Vagina (tissue), 2 donors: Measurements from ENCODE around the gene TRMT61A. TPM values are rescaled to one million over a fixed set of nuclear protein-coding genes. Genes with fewer than 3 reads are reported as not detected.

Source experiments
- DNase-seq, 2 donors: peaks; one replicate each; pipeline ENCODE4 v3.0.0-alpha.2; 2017; ENCODE audit errors: extremely low spot score in 2 of 2
- H3K27ac ChIP-seq: fragments of 200-600 bp; sonication (generic); one replicate; pipeline ENCODE4 v1.5.1; 2019
- H3K27me3 ChIP-seq: fragments of 200-600 bp; sonication (generic); one replicate; pipeline ENCODE4 v1.5.1; 2019
- H3K36me3 ChIP-seq, 2 donors: fragments of 200-600 bp; sonication (generic); one replicate each; pipeline ENCODE4 v1.5.1; 2017 to 2019
- H3K4me1 ChIP-seq: fragments of 200-600 bp; sonication (generic); one replicate; pipeline ENCODE4 v1.5.1; 2019
- H3K4me3 ChIP-seq, 2 donors: fragments of 200-600 bp; sonication (generic); 1 replicate in 1 of 2; 2 replicates in 1 of 2; pipeline ENCODE4 v1.5.1; 2016 to 2019
- H3K9me3 ChIP-seq: fragments of 200-600 bp; sonication (generic); one replicate; pipeline ENCODE4 v1.5.1; 2019
- POLR2A ChIP-seq, 2 donors: fragments of 450-650 bp; IDR thresholded peaks; one replicate each; pipeline ENCODE4 v1.6.1; 2017; ENCODE audit warnings: antibody characterized with exemption in 2 of 2, mild to moderate bottlenecking in 2 of 2, moderate library complexity in 2 of 2
- POLR2AphosphoS5 ChIP-seq, 2 donors: sonication (generic); formaldehyde crosslinking; IDR thresholded peaks; one replicate each; pipeline ENCODE4 v1.9.0; 2017; ENCODE audit warnings: antibody characterized with exemption in 2 of 2, mild to moderate bottlenecking in 2 of 2, low read depth in 1 of 2; ENCODE audit not compliant: insufficient read depth in 1 of 2
- intact Hi-C: fragments of 100-400 bp; cut with DNase I; formaldehyde crosslinking; loops from one replicate; pipeline ENCODE4 v1.15.1; 2023
- total RNA-seq: library from RNA; depleted of rRNA; stranded (reverse); fragments of >200 nt; gene quantifications from one replicate; pipeline ENCODE4 v1.2.3, GENCODE V29; 2016
- TF ChIP-seq, protein P1 (sequence below), 3 experiments: fragments of 450-650 bp in 2 of 3; fragments of 200-600 bp in 1 of 3; sonication (generic) in 1 of 3; IDR thresholded peaks; one replicate each; pipeline ENCODE4 v1.5.1; 2017 to 2019; ENCODE audit warnings: antibody characterized with exemption in 3 of 3, mild to moderate bottlenecking in 2 of 3, moderate library complexity in 2 of 3

TRMT61A gene
- total RNA-seq, 1 donor from 2014 or later = 17.7 TPM

- peaks cover 65% of the 10 kb centered on the region for H3K4me1 ChIP-seq
- no peak for DNase-seq
- H3K36me3 ChIP-seq = no peaks in the 10 kb centered on the region
- no peaks in the 10 kb centered on the region for H3K27me3 ChIP-seq
- no peak overlapping the region for H3K4me3 ChIP-seq
- TF ChIP-seq, protein P1, sequence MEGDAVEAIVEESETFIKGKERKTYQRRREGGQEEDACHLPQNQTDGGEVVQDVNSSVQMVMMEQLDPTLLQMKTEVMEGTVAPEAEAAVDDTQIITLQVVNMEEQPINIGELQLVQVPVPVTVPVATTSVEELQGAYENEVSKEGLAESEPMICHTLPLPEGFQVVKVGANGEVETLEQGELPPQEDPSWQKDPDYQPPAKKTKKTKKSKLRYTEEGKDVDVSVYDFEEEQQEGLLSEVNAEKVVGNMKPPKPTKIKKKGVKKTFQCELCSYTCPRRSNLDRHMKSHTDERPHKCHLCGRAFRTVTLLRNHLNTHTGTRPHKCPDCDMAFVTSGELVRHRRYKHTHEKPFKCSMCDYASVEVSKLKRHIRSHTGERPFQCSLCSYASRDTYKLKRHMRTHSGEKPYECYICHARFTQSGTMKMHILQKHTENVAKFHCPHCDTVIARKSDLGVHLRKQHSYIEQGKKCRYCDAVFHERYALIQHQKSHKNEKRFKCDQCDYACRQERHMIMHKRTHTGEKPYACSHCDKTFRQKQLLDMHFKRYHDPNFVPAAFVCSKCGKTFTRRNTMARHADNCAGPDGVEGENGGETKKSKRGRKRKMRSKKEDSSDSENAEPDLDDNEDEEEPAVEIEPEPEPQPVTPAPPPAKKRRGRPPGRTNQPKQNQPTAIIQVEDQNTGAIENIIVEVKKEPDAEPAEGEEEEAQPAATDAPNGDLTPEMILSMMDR (IDR thresholded peaks at IDR 0.05) = no peak
- TF ChIP-seq POLR2A (IDR thresholded peaks at IDR 0.05) (no peak), POLR2AphosphoS5 (IDR thresholded peaks at IDR 0.05; ENCODE audit: insufficient read depth in 1 of 2, low read depth in 1 of 2) (no peak)
- H3K9me3 ChIP-seq = no peaks in the 10 kb centered on the region
- H3K27ac ChIP-seq = peak overlapping the region; percentile 90
- intact Hi-C loops = no loop called here
These were observed 11.1 kb upstream of the TRMT61A start for GRCh38 chr14:103517721-103518421.

DNA sequence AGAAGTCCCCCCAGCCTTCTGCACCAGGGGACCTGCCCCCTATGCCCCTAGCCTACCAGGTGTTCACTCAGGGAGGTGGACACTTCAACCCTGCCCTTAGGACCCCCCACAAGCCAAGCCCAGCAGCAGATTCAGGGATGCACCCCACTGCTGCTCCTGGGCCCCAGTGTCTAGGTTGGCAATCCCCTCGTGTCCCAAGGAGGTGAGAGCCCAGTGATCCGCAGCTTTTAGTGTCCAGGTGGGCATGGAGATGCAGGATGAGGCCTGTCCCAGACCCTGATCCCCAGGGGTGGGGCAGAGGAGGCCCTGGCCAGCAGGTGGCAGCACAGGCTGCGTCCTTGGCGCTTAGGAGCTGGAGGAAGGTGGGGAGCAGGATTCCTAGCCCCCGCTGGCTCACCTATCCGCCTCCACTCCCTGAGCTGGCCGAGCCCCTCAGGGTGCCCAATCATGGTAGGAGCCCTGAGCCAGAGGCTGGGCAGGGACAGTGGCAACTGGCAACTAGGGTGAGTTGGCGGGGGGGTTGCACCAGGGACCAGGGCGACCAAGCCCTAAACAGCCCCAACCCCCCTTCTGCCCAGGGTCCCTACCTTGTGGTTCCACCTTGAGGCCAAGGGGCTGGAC is 10.5 kb upstream of the TRMT61A start:
- intact Hi-C loops = no loop called here
- Histone ChIP-seq H3K36me3 (no peaks in the 10 kb centered on the region), H3K27me3 (no peaks in the 10 kb centered on the region), H3K9me3 (no peaks in the 10 kb centered on the region), H3K27ac (peak overlapping the region; percentile 90), H3K4me3 (no peak overlapping the region), H3K4me1 (peaks cover 65% of the 10 kb centered on the region)
- TF ChIP-seq, protein P1 (IDR thresholded peaks at IDR 0.05) = peak; percentile 82 to 93 (median 84)
- TF ChIP-seq POLR2A (IDR thresholded peaks at IDR 0.05) = no peak
- peak in 1 of 2 donors; percentile 4 for TF ChIP-seq POLR2AphosphoS5 (IDR thresholded peaks at IDR 0.05; ENCODE audit: insufficient read depth in 1 of 2, low read depth in 1 of 2)
- DNase-seq = no peak

- intact Hi-C loops = no loop called here
- H3K36me3 ChIP-seq = no peaks in the 10 kb centered on the region
- TF ChIP-seq, protein P1 (IDR thresholded peaks at IDR 0.05) = no peak
- no peak for TF ChIP-seq POLR2AphosphoS5 (IDR thresholded peaks at IDR 0.05; ENCODE audit: insufficient read depth in 1 of 2, low read depth in 1 of 2)
- TF ChIP-seq POLR2A (IDR thresholded peaks at IDR 0.05) = no peak
- no peaks in the 10 kb centered on the region for H3K9me3 ChIP-seq
- H3K27me3 ChIP-seq = no peaks in the 10 kb centered on the region
- H3K4me3 ChIP-seq = no peak overlapping the region
- H3K4me1 ChIP-seq = peaks cover 58% of the 10 kb centered on the region
- H3K27ac ChIP-seq = peak overlapping the region; percentile 90
- DNase-seq = no peak
These were observed 9.8 kb upstream of the TRMT61A start for GRCh38 chr14:103519043-103519836.

DNA sequence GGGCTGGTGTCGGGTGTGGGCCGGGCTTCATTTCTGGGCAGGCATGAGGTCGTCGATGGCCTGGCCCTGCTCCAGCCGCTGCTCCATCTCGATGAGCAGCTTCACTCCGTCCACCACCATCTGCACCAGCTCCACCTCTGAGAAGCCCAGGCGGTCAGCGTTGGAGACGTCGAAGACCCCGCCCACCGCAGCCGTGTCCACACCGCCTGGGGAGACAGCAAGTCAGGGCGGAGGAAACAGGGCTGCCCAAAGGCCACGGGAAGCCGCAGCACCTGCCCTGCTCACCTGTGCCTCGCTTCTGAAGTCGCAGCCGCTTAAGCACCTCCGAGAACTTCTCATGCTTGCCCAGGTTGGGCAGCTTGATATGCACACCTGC is 9.2 kb upstream of the TRMT61A start:
- no peak for TF ChIP-seq POLR2AphosphoS5 (IDR thresholded peaks at IDR 0.05; ENCODE audit: insufficient read depth in 1 of 2, low read depth in 1 of 2)
- TF ChIP-seq, protein P1 (IDR thresholded peaks at IDR 0.05) = no peak
- TF ChIP-seq POLR2A (IDR thresholded peaks at IDR 0.05) = no peak
- intact Hi-C loops = loop anchor here (2.0 kb wide), 1 partner anchor 31 kb away; no protein-coding TSS in a partner anchor

More for the DNA sequence above, 9.2 kb upstream of the TRMT61A start:
- H3K9me3 ChIP-seq = no peaks in the 10 kb centered on the region
- H3K4me3 ChIP-seq = peak overlapping the region in 1 of 2 donors; percentile 56
- DNase-seq = no peak
- peak overlapping the region; percentile 90 for H3K27ac ChIP-seq
- no peaks in the 10 kb centered on the region for H3K27me3 ChIP-seq
- no peaks in the 10 kb centered on the region for H3K36me3 ChIP-seq
- peaks cover 55% of the 10 kb centered on the region for H3K4me1 ChIP-seq
